Tracheal epithelial cell (primary cell): ENCODE measurements around the gene UFSP2. TPM values are rescaled to one million over a fixed set of nuclear protein-coding genes. Genes with fewer than 3 reads are reported as not detected.

Experiments
- total RNA-seq: library from RNA; depleted of rRNA; stranded (reverse); fragments of >200 nt; gene quantifications from 2 replicates; pipeline ENCODE4 v1.2.1, GENCODE V29; 2014

The UFSP2 gene, protein sequence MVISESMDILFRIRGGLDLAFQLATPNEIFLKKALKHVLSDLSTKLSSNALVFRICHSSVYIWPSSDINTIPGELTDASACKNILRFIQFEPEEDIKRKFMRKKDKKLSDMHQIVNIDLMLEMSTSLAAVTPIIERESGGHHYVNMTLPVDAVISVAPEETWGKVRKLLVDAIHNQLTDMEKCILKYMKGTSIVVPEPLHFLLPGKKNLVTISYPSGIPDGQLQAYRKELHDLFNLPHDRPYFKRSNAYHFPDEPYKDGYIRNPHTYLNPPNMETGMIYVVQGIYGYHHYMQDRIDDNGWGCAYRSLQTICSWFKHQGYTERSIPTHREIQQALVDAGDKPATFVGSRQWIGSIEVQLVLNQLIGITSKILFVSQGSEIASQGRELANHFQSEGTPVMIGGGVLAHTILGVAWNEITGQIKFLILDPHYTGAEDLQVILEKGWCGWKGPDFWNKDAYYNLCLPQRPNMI
- 23.9 and 28.6 TPM in 2 replicates for total RNA-seq

DNA sequence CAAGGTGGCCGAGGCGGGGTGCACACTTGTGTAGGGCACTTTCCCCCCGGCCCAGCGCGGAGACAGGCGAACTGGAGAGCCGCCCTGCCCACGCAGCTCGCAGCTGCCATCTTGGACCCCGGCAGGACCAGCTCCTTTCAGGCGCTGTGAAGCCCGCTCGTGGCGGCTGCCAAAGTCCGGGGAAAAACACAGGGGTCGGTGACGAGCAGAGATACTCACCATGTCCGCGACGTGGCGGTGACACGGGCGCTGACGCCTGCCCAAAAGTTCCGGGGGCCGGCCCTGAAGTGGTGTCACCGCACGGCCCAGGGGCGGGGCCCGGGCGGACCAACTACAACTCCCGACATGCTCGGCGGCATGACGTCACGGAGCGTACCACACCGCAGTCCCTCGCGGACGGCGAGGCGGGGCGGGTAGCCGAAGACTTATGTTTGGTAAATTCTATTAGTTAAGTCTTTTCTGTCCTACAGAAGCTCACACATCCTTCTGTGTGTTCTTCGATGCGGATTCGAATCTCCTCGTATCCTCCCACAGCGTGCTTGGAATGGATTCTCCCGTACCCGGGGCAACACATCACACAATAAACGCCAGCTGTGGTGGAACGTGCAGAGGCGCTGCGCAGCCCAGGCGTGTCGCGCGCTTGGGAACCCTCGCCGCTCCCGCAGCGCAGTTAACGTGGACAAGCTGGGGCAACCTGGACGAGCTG lies at the start of gene UFSP2:
Gene UFSP2, minus strand, starts transcription at position 318 of the 706 bp plus-strand sequence. Its CDS starts 96 bp downstream, at position 222.

DNA sequence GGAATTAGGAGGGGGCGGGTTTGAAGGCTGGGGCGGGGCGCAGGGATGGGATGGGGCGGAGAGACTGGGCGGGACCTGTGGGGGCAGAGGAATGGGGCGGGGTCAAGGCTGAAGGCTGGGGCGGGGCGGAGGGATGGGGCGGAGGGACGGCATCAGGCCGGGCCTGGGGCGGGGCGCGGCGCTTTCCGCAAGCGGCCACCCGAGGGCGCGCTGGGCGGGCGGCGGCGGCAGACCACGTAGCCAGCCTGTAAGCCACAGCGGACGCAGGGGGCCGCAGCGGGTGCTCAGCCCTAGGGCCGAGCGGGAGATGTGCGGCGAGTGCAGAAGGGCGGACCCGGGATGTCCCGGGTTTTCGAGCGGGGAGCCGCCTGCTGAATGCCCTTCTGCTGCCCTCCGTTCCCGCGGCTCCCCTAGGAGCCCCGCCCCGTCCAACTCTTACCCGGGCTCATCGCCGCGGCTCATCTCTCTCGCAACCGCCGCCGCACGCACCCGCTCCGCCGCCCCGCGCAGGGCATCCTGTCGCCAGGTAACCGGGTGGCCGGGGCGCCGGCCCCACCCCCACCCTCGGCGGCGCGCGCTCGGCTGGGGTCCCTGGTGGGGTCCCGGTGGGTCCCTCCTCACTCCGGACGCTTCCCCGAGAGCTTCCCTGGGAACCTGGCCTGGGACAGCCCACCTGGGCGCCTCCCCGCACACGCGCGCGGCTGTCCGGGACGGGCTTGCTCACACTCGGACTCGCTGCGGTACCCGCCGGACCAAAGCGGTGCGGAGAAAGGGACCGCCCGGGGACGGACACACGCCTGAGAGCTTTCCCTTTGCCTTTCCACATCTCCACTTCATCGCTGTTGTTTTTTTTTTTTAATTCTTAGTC lies 45.7 kb upstream of the UFSP2 start, which contains the start of gene CCDC110:
Gene CCDC110, minus strand, starts transcription at position 499 of the 868 bp plus-strand sequence. Its CDS starts 50 bp downstream, at position 449.

DNA sequence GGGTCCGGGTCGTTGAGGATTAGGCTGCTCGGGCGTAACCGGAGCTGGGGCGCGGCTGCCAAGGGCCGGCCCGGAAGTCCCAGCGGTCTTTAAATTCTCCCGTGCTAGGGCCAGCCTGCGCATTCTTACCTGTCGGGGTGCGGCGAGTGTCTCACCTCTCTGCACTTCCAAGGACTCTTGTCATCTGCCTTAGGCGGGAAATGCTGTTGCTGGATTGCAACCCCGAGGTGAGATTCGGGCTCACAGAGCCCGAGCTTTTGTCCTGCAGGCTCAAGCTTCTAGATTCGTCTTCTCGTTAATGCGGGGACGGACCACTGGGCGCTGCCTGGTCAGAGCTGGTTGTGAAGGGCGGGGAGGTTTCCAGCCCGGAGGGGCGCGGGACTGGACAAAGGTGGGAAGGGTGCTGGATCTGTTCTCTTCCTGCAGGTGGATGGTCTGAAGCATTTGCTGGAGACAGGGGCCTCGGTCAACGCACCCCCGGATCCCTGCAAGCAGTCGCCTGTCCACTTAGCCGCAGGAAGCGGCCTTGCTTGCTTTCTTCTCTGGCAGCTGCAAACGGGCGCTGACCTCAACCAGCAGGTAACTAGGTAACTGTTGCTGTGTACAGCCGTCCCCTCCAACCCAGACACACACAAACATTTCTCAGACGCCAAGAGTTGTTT lies 28.9 kb downstream of the UFSP2 start, which contains the start of gene ANKRD37:
Gene ANKRD37, plus strand, starts transcription at position 118 of the 662 bp plus-strand sequence. Its CDS starts 83 bp downstream, at position 201.

DNA sequence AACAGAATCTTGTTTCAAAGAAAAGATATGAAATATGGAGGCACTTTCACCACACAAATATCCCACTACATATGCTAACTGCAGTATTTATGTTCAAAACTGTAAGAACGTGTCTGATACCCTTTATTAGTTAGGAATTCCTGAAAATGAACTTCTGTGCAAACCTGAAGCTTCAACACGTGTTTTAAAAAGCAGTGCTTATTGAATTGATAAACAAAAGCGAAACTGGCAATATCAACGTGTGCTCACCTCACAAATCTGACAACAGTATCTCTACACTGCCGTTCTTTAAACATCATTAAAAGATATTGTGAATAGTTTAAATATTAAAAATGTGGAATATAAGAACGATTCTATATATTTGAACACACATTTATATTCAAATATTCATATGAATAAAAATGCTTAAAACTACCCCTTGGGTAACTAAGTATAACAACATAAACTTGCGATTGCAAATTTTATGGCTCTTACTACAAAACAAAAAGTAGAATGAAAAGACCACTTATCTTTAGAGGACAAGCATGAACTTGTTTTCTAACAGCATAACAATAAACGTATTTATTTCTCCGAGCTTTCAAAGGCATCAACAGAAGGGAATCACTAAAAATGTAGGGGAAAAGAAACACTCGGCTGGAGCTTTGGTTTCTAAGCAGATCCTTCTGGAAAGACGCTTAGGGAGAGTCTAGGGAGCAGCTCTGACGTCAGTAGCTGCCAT lies 30.4 kb downstream of the UFSP2 start, which contains the start of gene LRP2BP:
Gene LRP2BP, minus strand, starts transcription at position 687 of the 718 bp plus-strand sequence. CDS start 17,738 bp downstream, outside the sequence.

Other genes starting within 250 kb of the UFSP2 start
- 34.0 and 43.3 TPM in 2 replicates for gene CFAP97, start 222.0 kb downstream of the UFSP2 start, total RNA-seq
- gene SNX25, start 216.4 kb downstream of the UFSP2 start, total RNA-seq: 21.5 and 27.0 TPM in 2 replicates
- 0.48 and 0.85 TPM in 2 replicates for gene LRP2BP, start 30.0 kb downstream of the UFSP2 start, total RNA-seq
- gene ANKRD37, start 29.1 kb downstream of the UFSP2 start, total RNA-seq: 10.7 and 43.4 TPM in 2 replicates
- gene CCDC110, start 45.8 kb upstream of the UFSP2 start, total RNA-seq: under 0.01 TPM in 2 replicates
- 0.64 and 4.3 TPM in 2 replicates for gene PDLIM3, start 109.5 kb upstream of the UFSP2 start, total RNA-seq